ENCODE measurements around the gene ACSF3.

- TF ChIP-seq GATA3 (IDR thresholded peaks at IDR 0.05; ENCODE audit: low read depth, low read length) (no peak), GATA2 (IDR thresholded peaks at IDR 0.05; ENCODE audit: low read depth, low read length) (no peak)
Observed at GRCh38 chr16:89170346-89171215, 76.9 kb downstream of the ACSF3 start.

Data from SH-SY5Y (cell line).